HEK293 (cell line): Measurements from ENCODE around the gene PPP1R10.
A peak's percentile ranks its signal among the peaks of the same experiment; 100 is the strongest.

Source experiments
- CTCF ChIA-PET: fragments of 350-600 bp; formaldehyde crosslinking; extraction: SDS; loops from one replicate; lab custom pipeline; 2021; ENCODE audit warnings: antibody characterized with exemption; lab: Yijun Ruan, JAX
- POLR2A ChIA-PET: fragments of 300-600 bp; formaldehyde crosslinking; extraction: SDS; loops from one replicate; lab custom pipeline; 2020; ENCODE audit warnings: antibody characterized with exemption, inconsistent platforms; lab: Yijun Ruan, JAX
- H3K27ac ChIP-seq: fragments of 200-500 bp; sonication (Bioruptor generic); 2 replicates; pipeline ENCODE4 v1.5.1; 2014; ENCODE audit warnings: low read depth, low read length, control low read depth, inconsistent platforms; ENCODE audit errors: extremely low read depth
- H3K36me3 ChIP-seq, 2 experiments: fragments of 200-500 bp in 1 of 2; sonication (Bioruptor generic) in 1 of 2; 1 replicate in 1 of 2; 2 replicates in 1 of 2; pipeline ENCODE4 v1.5.1; 2014 to 2017; ENCODE audit warnings: inconsistent platforms in 2 of 2, low read length in 2 of 2; ENCODE audit not compliant: control insufficient read depth in 2 of 2, insufficient read depth in 1 of 2
- H3K4me1 ChIP-seq: fragments of 200-500 bp; sonication (Bioruptor generic); 2 replicates; pipeline ENCODE4 v1.5.1; 2014; ENCODE audit warnings: mild to moderate bottlenecking, low read length, inconsistent platforms; ENCODE audit not compliant: control insufficient read depth, insufficient read depth
- H3K4me3 ChIP-seq: 2 replicates; pipeline ENCODE4 v1.5.1; 2011; ENCODE audit warnings: low read depth, mild to moderate bottlenecking, control low read depth, low read length, moderate library complexity
- H3K9me3 ChIP-seq: fragments of 200-500 bp; sonication (Bioruptor generic); 2 replicates; pipeline ENCODE4 v1.5.1; 2014; ENCODE audit warnings: low read depth, low read length, inconsistent platforms; ENCODE audit not compliant: control insufficient read depth, insufficient read depth
- ATF2 ChIP-seq: fragments of 450-650 bp; formaldehyde crosslinking; IDR thresholded peaks from 2 replicates; pipeline ENCODE4 v1.5.1; 2016; ENCODE audit warnings: missing biosample characterization, missing genetic modification characterization, low read depth
- FEZF1 ChIP-seq: fragments of 450-650 bp; formaldehyde crosslinking; IDR thresholded peaks from 2 replicates; pipeline ENCODE4 v1.5.1; 2016; ENCODE audit warnings: missing biosample characterization, missing genetic modification characterization
- HOXD13 ChIP-seq: sonication (generic); formaldehyde crosslinking; IDR thresholded peaks from 2 replicates; pipeline ENCODE4 v1.8.0; 2022; ENCODE audit warnings: missing genetic modification reagents, borderline replicate concordance
- KLF7 ChIP-seq: fragments of 450-650 bp; formaldehyde crosslinking; IDR thresholded peaks from 2 replicates; pipeline ENCODE4 v1.5.1; 2016; ENCODE audit warnings: missing biosample characterization, missing genetic modification characterization, borderline replicate concordance
- MEIS1 ChIP-seq: sonication (generic); formaldehyde crosslinking; IDR thresholded peaks from 2 replicates; pipeline ENCODE4 v1.8.1; 2022; ENCODE audit warnings: missing genetic modification reagents, mild to moderate bottlenecking, borderline replicate concordance
- MYNN ChIP-seq: fragments of 450-650 bp; formaldehyde crosslinking; IDR thresholded peaks from 2 replicates; pipeline ENCODE4 v1.5.1; 2016; ENCODE audit warnings: missing biosample characterization, missing genetic modification characterization, borderline replicate concordance
- PBX3 ChIP-seq: sonication (generic); formaldehyde crosslinking; IDR thresholded peaks from 2 replicates; pipeline ENCODE4 v1.8.1; 2022; ENCODE audit warnings: mild to moderate bottlenecking, moderate library complexity, missing genetic modification reagents
- PRDM6 ChIP-seq: fragments of 450-650 bp; formaldehyde crosslinking; IDR thresholded peaks from 2 replicates; pipeline ENCODE4 v1.5.1; 2017; ENCODE audit warnings: missing biosample characterization, missing genetic modification characterization
- SP7 ChIP-seq: fragments of 450-650 bp; formaldehyde crosslinking; IDR thresholded peaks from 2 replicates; pipeline ENCODE4 v1.5.1; 2016; ENCODE audit warnings: missing biosample characterization, missing genetic modification characterization
- TRIM28 ChIP-seq: IDR thresholded peaks from 2 replicates; pipeline ENCODE4 v1.6.1; 2011; ENCODE audit warnings: low read length, control low read depth, borderline replicate concordance
- ZBTB11 ChIP-seq: fragments of 450-650 bp; formaldehyde crosslinking; conservative IDR thresholded peaks from 2 replicates; pipeline ENCODE4 v1.5.1; 2016; ENCODE audit warnings: low read depth, missing biosample characterization, missing genetic modification characterization
- ZNF146 ChIP-seq: fragments of 450-650 bp; formaldehyde crosslinking; IDR thresholded peaks from 2 replicates; pipeline ENCODE4 v1.5.1; 2016; ENCODE audit warnings: missing biosample characterization, missing genetic modification characterization
- ZNF366 ChIP-seq: fragments of 450-650 bp; formaldehyde crosslinking; conservative IDR thresholded peaks from 2 replicates; pipeline ENCODE4 v1.5.1; 2016; ENCODE audit warnings: missing biosample characterization, missing genetic modification characterization
- ZNF514 ChIP-seq: fragments of 450-650 bp; formaldehyde crosslinking; IDR thresholded peaks from 2 replicates; pipeline ENCODE4 v1.5.1; 2016; ENCODE audit warnings: missing biosample characterization, missing genetic modification characterization
- ZNF610 ChIP-seq: fragments of 450-650 bp; formaldehyde crosslinking; IDR thresholded peaks from 2 replicates; pipeline ENCODE4 v1.5.1; 2016; ENCODE audit warnings: missing biosample characterization, missing genetic modification characterization, borderline replicate concordance
- ZNF692 ChIP-seq: fragments of 450-650 bp; formaldehyde crosslinking; IDR thresholded peaks from 2 replicates; pipeline ENCODE4 v1.5.1; 2016; ENCODE audit warnings: missing biosample characterization, missing genetic modification characterization
- ZNF791 ChIP-seq: fragments of 450-650 bp; formaldehyde crosslinking; IDR thresholded peaks from 2 replicates; pipeline ENCODE4 v1.5.1; 2016; ENCODE audit warnings: missing biosample characterization, missing genetic modification characterization
- ZSCAN30 ChIP-seq: fragments of 450-650 bp; IDR thresholded peaks from 2 replicates; pipeline ENCODE4 v1.5.1; 2018; ENCODE audit warnings: missing biosample characterization, mild to moderate bottlenecking, missing genetic modification characterization, moderate library complexity
- ZSCAN5A ChIP-seq: fragments of 450-650 bp; formaldehyde crosslinking; IDR thresholded peaks from 2 replicates; pipeline ENCODE4 v1.5.1; 2016; ENCODE audit warnings: missing biosample characterization, missing genetic modification characterization

PPP1R10 gene

GRCh38 chr6:30651143-30651542 is 34.1 kb upstream of the PPP1R10 start:
- H3K27ac ChIP-seq, result 0 out of 2 replicates have a peak overlapping the region, but pooled peaks have one; percentile 13

GRCh38 chr6:30647242-30648116 is 30.4 kb upstream of the PPP1R10 start:
- ChIA-PET POLR2A (interaction anchor here (0.7 to 1.7 kb wide), 9 partner anchors 9 to 154 kb away, joined by 3 to 20 read pairs (median 5); partner anchors contain the start of gene MDC1), CTCF (interaction anchor here (0.5 to 1.9 kb wide), 8 partner anchors 18 to 164 kb away, joined by 3 to 10 read pairs (median 4); no protein-coding TSS in a partner anchor)
- H3K36me3 ChIP-seq, result peaks cover 38 to 60% of the 10 kb centered on the region in 2 experiments
- H3K4me3 ChIP-seq, result peak overlapping the region; percentile 88
- peak overlapping the region; percentile 96 for H3K27ac ChIP-seq
- peaks cover 8% of the 10 kb centered on the region for H3K4me1 ChIP-seq
- H3K9me3 ChIP-seq, result no peaks in the 10 kb centered on the region
- TF ChIP-seq ZNF692 (tag by site-specific recombination) (no peak), ZNF514 (no peak), ZNF146 (tag by site-specific recombination) (no peak), FEZF1 (tag by site-specific recombination) (no peak), PBX3 (CRISPR knock-in tag) (peak; percentile 19; the same call in 1 of the 2 replicates), TRIM28 (no peak), ZSCAN30 (tag by site-specific recombination) (peak; percentile 40), HOXD13 (no peak), MYNN (no peak), SP7 (tag by site-specific recombination) (peak; percentile 74; the same call in 1 of the 2 replicates), ZSCAN5A (tag by site-specific recombination) (peak; percentile 96), PRDM6 (tag by site-specific recombination) (no peak), ZNF610 (peak; percentile 46; the same call in 1 of the 2 replicates), ZNF791 (tag by site-specific recombination) (no peak), ZBTB11 (tag by site-specific recombination) (peak; percentile 66), ZNF366 (tag by site-specific recombination) (peak; percentile 94), KLF7 (tag by site-specific recombination) (peak; percentile 28; the same call in 1 of the 2 replicates), MEIS1 (CRISPR knock-in tag) (no peak)

More at GRCh38 chr6:30651143-30651542, 34.1 kb upstream of the PPP1R10 start:
- ChIA-PET CTCF (interaction anchor here (0.5 to 2.1 kb wide), 7 partner anchors 21 to 110 kb away, joined by 3 to 14 read pairs (median 3); partner anchors contain the start of gene DHX16), POLR2A (interaction anchor here (0.7 to 1.6 kb wide), 6 partner anchors 8 to 325 kb away, joined by 3 to 6 read pairs (median 3); partner anchors contain the start of gene DHX16)
- peaks cover 41 to 66% of the 10 kb centered on the region in 2 experiments for H3K36me3 ChIP-seq
- no peaks in the 10 kb centered on the region for H3K9me3 ChIP-seq
- H3K4me1 ChIP-seq, result peaks cover 4% of the 10 kb centered on the region
- H3K4me3 ChIP-seq, result no peak overlapping the region
- no peak for TF ChIP-seq ATF2
- TF ChIP-seq TRIM28, result no peak
